HepG2 (cell line): ENCODE results near the gene PCNX1. TPM values are rescaled to one million over a fixed set of nuclear protein-coding genes. Genes with fewer than 3 reads are reported as not detected.

ENCODE experiments used
- CENPBD1 ChIP-seq: sonication (generic); formaldehyde crosslinking; IDR thresholded peaks from 2 replicates; pipeline ENCODE4 v1.8.0; 2022; ENCODE audit warnings: missing genetic modification reagents, low read depth, mild to moderate bottlenecking, borderline replicate concordance
- HDAC2 ChIP-seq: sonication (generic); formaldehyde crosslinking; IDR thresholded peaks from 2 replicates; pipeline ENCODE4 v1.4.0; 2020; ENCODE audit warnings: missing genetic modification reagents
- HOMEZ ChIP-seq: IDR thresholded peaks from 2 replicates; pipeline ENCODE4 v1.6.1; 2016; ENCODE audit warnings: low read depth
- KLF9 ChIP-seq: IDR thresholded peaks from 2 replicates; pipeline ENCODE4 v1.6.1; 2016; ENCODE audit warnings: low read depth
- MEF2D ChIP-seq: sonication (generic); formaldehyde crosslinking; IDR thresholded peaks from 2 replicates; pipeline ENCODE4 v1.5.1; 2020; ENCODE audit warnings: mild to moderate bottlenecking, missing genetic modification reagents
- MIER3 ChIP-seq: IDR thresholded peaks from 2 replicates; pipeline ENCODE4 v1.6.1; 2016; ENCODE audit warnings: missing compliant biosample characterization, borderline replicate concordance
- PAXIP1 ChIP-seq: sonication (generic); formaldehyde crosslinking; conservative IDR thresholded peaks from 2 replicates; pipeline ENCODE4 v1.4.0; 2020; ENCODE audit warnings: mild to moderate bottlenecking, missing genetic modification reagents, moderate library complexity
- SYNCRIP ChIP-seq: fragments of 200-400 bp; formaldehyde crosslinking; IDR thresholded peaks from 2 replicates; pipeline ENCODE4 v1.6.1; 2018; ENCODE audit warnings: mild to moderate bottlenecking, low read depth, low read length; ENCODE audit not compliant: insufficient read depth
- ZBTB21 ChIP-seq: sonication (generic); formaldehyde crosslinking; IDR thresholded peaks from 2 replicates; pipeline ENCODE4 v1.4.0; 2020; ENCODE audit warnings: missing genetic modification reagents
- ZNF407 ChIP-seq: sonication (generic); formaldehyde crosslinking; IDR thresholded peaks from one replicate; pipeline ENCODE4 v1.5.1; 2020; ENCODE audit warnings: mild to moderate bottlenecking, missing genetic modification reagents; ENCODE audit errors: not compliant biosample characterization
- polyA plus RNA-seq, 8 experiments: library from polyadenylated mRNA; depleted of rRNA in 3 of 8; stranded (reverse) in 7 of 8; unstranded in 1 of 8; fragments of >200 nt; fragmentation: Illumina TruSeq in 4 of 8; extraction: Trizol in 4 of 8; gene quantifications; 2 replicates each; pipeline versions ENCODE4 v1.2.1 to v1.2.3, GENCODE V29; 2011 to 2016; ENCODE audit warnings: low read depth in 4 of 8, missing spikeins in 1 of 8, mixed read lengths in 1 of 8; ENCODE audit not compliant: insufficient read depth in 1 of 8
- total RNA-seq, 5 experiments: library from RNA; depleted of rRNA; stranded (reverse); fragments of >200 nt; fragmentation: Illumina TruSeq; extraction: Trizol; gene quantifications; 2 replicates each; pipeline ENCODE4 v1.2.3, GENCODE V29; 2016; ENCODE audit warnings: low read depth in 1 of 5

Gene PCNX1
- total and polyA plus RNA-seq, 2 of the 13 experiments (the other 11 are each of a cell fraction or from before 2014, with no cell fraction given), result 24.9 to 30.3 TPM

- TF ChIP-seq ZNF407 (CRISPR knock-in tag) (no peak), CENPBD1 (no peak), MEF2D (no peak), HOMEZ (peak; percentile 66; the same call in 1 of the 2 replicates), SYNCRIP (no peak), PAXIP1 (CRISPR knock-in tag) (peak; percentile 25; the same call in 1 of the 2 replicates), MIER3 (CRISPR knock-in tag) (0 out of 2 replicates have a peak, but pooled peaks have one; percentile 56), KLF9 (CRISPR knock-in tag) (no peak), HDAC2 (0 out of 2 replicates have a peak, but pooled peaks have one; percentile 21), ZBTB21 (0 out of 2 replicates have a peak, but pooled peaks have one; percentile 48)
Measured at GRCh38 chr14:71143381-71144290, 236.4 kb downstream of the PCNX1 start (continued).
